Lower leg skin (tissue), 4 donors: ENCODE results near the gene CLIC3. TPM values are rescaled to one million over a fixed set of nuclear protein-coding genes. Genes with fewer than 3 reads are reported as not detected.
A peak's percentile ranks its signal among the peaks of the same experiment; 100 is the strongest.

Experiments used
- DNase-seq, 2 donors: peaks; one replicate each; pipeline ENCODE4 v3.0.0-alpha.2; 2019; ENCODE audit warnings: low spot score in 2 of 2
- H3K4me3 ChIP-seq: fragments of 200-600 bp; sonication (generic); 2 replicates; pipeline ENCODE4 v1.5.1; 2017; ENCODE audit warnings: mild to moderate bottlenecking, low read depth; ENCODE audit not compliant: poor library complexity, severe bottlenecking
- POLR2A ChIP-seq, 2 donors: fragments of 450-650 bp; IDR thresholded peaks; one replicate each; pipeline ENCODE4 v1.6.1; 2016 to 2017; ENCODE audit warnings: antibody characterized with exemption in 2 of 2, mild to moderate bottlenecking in 1 of 2, moderate library complexity in 1 of 2
- WGBS, 2 donors: methylation state at CpG; one replicate each; pipeline ENCODE4 v1.1.5; 2018; 5-methylcytosine and 5-hydroxymethylcytosine counted together
- intact Hi-C: fragments of 100-400 bp; cut with DNase I; formaldehyde crosslinking; loops from one replicate; pipeline ENCODE4 v1.15.0; 2023; ENCODE audit warnings: low total_unique reads
- total RNA-seq, 4 donors: library from RNA; depleted of rRNA; stranded (reverse); fragments of >200 nt; gene quantifications; one replicate each; pipeline ENCODE4 v1.1.0, GENCODE V29; 2016
- TF ChIP-seq, protein P1 (sequence below), 3 donors: fragments of 450-650 bp; IDR thresholded peaks; one replicate each; pipeline ENCODE4 v1.5.1; 2016; ENCODE audit warnings: antibody characterized with exemption in 3 of 3, mild to moderate bottlenecking in 3 of 3, moderate library complexity in 2 of 3

The CLIC3 gene
- total RNA-seq, 4 donors from 2014 or later = 114 to 328 (median 163) TPM

DNA sequence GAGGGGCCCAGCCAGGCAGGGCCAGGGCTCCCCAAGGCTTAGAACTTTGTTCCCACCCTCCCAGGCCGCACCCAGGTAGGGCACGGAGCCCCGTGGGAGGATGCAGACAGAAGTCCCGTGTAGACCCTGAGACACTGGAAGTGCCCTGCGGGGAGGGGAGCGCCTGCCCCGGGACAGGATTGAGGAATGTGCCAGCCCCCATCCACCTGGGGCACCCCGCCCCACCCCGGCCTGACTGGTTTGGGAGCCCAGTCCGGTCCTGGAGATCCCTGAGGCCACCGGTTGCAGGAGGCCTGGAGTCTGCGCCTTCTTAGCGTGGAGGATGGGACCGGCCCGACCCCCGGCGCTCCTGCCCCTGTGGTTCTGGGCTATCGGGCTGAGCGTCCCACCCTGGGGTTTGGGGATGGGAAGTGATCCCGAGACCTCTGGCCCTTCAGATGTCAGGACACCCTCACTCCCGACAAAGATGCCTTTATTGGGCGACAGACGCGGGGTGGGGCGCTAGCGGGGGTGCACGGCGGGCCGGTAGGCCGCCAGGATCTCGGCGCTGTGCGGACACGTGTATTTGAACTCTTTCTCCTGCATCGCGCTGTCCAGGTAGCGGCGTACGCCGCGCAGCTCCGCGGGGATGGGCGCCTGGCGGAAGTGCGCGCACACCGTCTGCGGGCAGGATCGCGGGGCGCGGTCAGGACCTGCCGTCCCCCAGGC lies 2.0 kb downstream of the CLIC3 start:
- TF ChIP-seq POLR2A (IDR thresholded peaks at IDR 0.05) = no peak
- TF ChIP-seq, protein P1, sequence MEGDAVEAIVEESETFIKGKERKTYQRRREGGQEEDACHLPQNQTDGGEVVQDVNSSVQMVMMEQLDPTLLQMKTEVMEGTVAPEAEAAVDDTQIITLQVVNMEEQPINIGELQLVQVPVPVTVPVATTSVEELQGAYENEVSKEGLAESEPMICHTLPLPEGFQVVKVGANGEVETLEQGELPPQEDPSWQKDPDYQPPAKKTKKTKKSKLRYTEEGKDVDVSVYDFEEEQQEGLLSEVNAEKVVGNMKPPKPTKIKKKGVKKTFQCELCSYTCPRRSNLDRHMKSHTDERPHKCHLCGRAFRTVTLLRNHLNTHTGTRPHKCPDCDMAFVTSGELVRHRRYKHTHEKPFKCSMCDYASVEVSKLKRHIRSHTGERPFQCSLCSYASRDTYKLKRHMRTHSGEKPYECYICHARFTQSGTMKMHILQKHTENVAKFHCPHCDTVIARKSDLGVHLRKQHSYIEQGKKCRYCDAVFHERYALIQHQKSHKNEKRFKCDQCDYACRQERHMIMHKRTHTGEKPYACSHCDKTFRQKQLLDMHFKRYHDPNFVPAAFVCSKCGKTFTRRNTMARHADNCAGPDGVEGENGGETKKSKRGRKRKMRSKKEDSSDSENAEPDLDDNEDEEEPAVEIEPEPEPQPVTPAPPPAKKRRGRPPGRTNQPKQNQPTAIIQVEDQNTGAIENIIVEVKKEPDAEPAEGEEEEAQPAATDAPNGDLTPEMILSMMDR (IDR thresholded peaks at IDR 0.05) = no peak
- intact Hi-C loops = no loop called here
- DNase-seq = no peak
- H3K4me3 ChIP-seq = no peak overlapping the region
- WGBS, 2 donors = 52 to 69% methylated on average over 8 to 28 of the region's 54 CpGs

DNA sequence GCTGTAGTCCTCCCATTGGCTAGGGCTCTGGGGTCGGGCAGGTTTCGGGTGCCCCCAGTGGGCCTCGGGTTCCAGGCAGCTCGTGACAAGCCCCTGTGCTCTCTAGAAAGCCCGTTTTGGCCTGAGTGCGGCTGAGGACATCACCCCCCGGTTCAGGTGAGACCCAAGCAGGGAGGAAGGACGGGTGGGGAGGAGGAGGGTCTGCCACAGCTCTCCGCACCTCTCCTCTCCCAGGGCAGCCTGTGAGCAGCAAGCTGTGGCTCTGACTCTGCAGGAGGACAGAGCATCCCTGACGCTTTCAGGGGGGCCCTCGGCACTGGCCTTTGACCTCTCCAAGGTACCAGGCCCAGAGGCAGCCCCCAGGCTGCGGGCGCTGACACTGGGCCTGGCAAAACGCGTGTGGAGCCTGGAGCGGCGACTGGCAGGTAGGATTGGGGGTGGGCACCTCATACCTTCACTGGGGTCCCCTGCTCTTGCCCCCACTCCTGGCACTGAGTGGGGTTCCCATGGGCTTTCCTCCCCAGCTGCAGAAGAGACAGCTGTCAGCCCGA lies 3.5 kb downstream of the CLIC3 start:
- TF ChIP-seq, protein P1 (IDR thresholded peaks at IDR 0.05) = no peak
- TF ChIP-seq POLR2A (IDR thresholded peaks at IDR 0.05) = no peak
- peak overlapping the region; percentile 47 for H3K4me3 ChIP-seq
- DNase-seq = no peak
- intact Hi-C loops = no loop called here
- 31 to 57% methylated on average over 8 to 14 of the region's 18 CpGs for WGBS, 2 donors

DNA sequence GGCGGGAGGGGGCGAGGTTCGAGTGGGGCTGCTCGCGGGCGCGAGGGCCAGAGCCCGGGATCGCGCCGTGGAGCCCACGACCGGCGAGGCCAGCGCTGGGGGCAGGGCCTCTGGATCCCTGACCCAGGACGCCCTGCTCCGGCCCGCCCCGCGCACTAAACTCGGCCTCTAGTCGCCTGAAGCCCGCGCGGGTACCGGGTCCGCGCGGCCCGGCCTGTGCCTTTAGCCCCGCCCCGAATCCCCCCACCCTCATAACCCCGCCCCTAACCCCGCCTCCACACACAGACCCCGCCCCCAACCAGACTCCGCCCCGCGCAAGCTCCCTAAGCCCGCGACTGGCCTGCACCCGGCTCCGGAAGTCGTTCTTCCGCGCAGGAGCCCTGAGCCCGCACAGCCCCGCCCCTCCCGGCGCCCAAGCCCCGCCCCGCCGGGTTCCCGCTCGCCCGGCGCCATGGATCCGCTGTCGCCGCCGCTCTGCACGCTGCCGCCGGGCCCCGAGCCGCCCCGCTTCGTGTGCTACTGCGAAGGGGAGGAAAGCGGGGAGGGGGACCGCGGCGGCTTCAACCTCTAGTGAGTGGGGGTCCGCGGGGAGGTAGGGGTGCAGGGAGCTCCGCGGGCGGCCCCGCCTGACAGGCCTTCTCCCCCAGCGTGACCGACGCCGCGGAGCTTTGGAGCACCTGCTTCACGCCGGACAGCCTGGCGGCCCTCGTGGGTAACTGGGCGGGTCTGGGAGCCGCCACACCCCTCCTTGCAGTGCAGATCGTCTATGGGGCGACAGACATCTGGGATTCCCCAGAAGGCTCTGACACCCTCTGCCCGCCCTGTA lies 4.2 kb downstream of the CLIC3 start, which contains the start of gene PAXX:
TSS of gene PAXX (plus strand) at position 430 of the 826 bp plus-strand sequence. CDS start at position 452, 22 bp downstream.
- DNase-seq = peak; percentile 86 to 98
- intact Hi-C loops = no loop called here
- TF ChIP-seq, protein P1 (IDR thresholded peaks at IDR 0.05) = no peak
- TF ChIP-seq POLR2A (IDR thresholded peaks at IDR 0.05) = no peak

DNA sequence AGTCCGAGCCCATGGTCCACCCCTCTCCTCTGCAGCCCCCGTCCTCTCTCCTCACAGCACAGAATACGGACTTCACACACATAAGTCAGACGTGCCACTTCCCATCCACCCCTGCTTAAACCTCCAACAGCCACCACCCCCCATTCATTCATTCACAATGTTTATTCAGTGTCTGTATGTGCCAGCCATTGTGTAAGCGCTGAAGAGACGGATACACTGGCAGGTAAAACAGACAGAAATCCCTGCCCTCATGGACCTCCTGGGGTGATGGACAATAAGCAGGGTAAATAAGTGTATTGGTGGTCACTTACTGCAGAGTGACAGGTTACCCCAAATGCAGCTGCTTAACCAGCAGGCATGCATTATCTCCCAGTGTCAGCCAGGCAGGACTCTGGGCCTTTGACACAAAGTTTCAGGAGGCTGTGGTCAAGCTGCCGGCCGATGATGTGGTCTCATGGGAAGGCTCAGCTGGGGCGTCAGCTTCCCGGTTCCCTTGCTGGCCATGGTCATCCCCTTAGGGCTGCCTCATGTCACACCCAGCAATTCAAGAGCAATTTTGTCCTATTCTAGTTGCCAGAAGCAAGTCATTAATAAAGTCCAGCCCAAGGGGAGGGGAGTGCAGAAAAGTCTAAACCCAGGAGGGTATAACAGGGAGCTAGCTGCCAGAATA lies 6.0 kb downstream of the CLIC3 start:
- 76 to 82% methylated on average over 10 of the region's 10 CpGs for WGBS, 2 donors
- H3K4me3 ChIP-seq = no peak overlapping the region
- TF ChIP-seq, protein P1 (IDR thresholded peaks at IDR 0.05) = no peak
- TF ChIP-seq POLR2A (IDR thresholded peaks at IDR 0.05) = no peak
- intact Hi-C loops = no loop called here
- DNase-seq = no peak

More for the DNA sequence above, 4.2 kb downstream of the CLIC3 start, which contains the start of gene PAXX:
- 1% methylated on average over 30 to 65 of the region's 92 CpGs for WGBS, 2 donors
- H3K4me3 ChIP-seq = peak within 1 kb of the TSS; percentile 47

DNA sequence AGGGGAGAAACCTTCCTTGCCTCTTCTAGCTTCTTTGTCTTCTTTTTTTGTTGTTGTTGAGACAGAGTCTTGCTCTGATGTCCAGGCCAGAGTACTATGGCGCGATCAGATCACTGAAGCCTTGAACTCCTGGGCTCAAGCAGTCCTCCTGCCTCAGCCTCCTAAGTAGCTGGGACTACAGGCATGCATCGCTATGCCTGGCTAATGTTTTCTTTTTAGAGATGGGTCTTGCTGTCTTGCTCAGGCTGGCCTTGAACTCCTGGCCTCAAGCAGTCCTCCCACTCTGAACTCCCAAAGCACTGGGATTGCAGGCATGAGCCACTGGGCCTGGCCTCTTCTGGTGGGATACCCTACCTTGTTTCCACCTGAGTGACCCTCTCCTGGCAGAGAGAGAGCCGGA lies 7.5 kb downstream of the CLIC3 start:
- 96 to 97% methylated on average over 4 of the region's 4 CpGs for WGBS, 2 donors
- DNase-seq = no peak
- H3K4me3 ChIP-seq = no peak overlapping the region
- intact Hi-C loops = no loop called here
- TF ChIP-seq POLR2A (IDR thresholded peaks at IDR 0.05) = no peak
- TF ChIP-seq, protein P1 (IDR thresholded peaks at IDR 0.05) = no peak
